HG03025 (cell line): ENCODE data around the gene ABCA9.
"Not testable (repeated sequence)": the region's sequence is repeated elsewhere in the genome, so short reads cannot be mapped to it uniquely, and the experiment has no call there.

ENCODE experiments used
- ATAC-seq: cut with Tn5 transposase; IDR thresholded peaks from one replicate; pipeline ENCODE4 v1.9.1; 2021; ENCODE audit warnings: mild to moderate bottlenecking, moderate library complexity; ENCODE audit not compliant: unreplicated experiment, low FRiP score

The ABCA9 gene

GRCh38 chr17:69042308-69042707, 18.4 kb downstream of the ABCA9 start:
- no peak for ATAC-seq

- ATAC-seq = no peak
Measured at GRCh38 chr17:69031839-69032238, 28.9 kb downstream of the ABCA9 start.

GRCh38 chr17:69030169-69030568, 30.6 kb downstream of the ABCA9 start:
- no peak for ATAC-seq

GRCh38 chr17:69018687-69019086, 42.0 kb downstream of the ABCA9 start:
- ATAC-seq = no peak

- no peak for ATAC-seq
Measured at GRCh38 chr17:69018022-69018615, 42.6 kb downstream of the ABCA9 start.

DNA sequence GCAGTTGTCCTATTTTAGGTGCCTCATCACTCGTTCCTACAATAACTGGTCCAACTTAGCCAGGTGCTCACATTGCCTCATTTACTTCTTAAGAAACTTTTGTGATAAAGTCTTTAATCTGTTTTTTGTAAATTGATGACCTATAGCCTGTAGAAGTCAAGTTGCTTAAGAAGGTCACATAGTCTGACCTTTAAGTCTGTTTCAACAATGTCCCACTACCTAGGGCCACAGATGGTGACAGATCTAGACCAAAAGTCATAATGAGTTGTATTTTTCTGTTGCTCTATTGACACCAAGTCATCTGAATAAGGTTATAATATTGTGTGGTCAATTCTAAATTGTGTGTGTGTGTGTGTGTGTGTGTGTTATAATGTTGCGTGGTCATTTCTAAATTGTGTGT, 45.1 kb downstream of the ABCA9 start:
- ATAC-seq = no peak

GRCh38 chr17:69012895-69013805, 47.6 kb downstream of the ABCA9 start:
- no peak for ATAC-seq

- no peak for ATAC-seq
Measured at GRCh38 chr17:69009930-69010329, 50.8 kb downstream of the ABCA9 start.

DNA sequence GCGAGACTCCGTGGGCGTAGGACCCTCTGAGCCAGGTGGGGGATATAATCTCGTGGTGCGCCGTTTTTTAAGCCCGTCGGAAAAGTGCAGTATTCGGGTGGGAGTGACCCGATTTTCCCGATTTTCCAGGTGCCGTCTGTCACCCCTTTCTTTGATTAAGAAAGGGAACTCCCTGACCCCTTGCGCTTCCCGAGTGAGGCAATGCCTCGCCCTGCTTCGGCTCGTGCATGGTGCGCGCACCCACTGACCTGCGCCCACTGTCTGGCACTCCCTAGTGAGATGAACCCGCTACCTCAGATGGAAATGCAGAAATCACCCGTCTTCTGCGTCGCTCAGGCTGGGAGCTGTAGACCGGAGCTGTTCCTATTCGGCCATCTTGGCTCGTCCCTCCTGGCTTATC, 56.0 kb downstream of the ABCA9 start:
- not testable (repeated sequence) for ATAC-seq

- not testable (repeated sequence) for ATAC-seq
Measured at GRCh38 chr17:68999743-69000142, 61.0 kb downstream of the ABCA9 start.

GRCh38 chr17:68993112-68993511, 67.6 kb downstream of the ABCA9 start:
- no peak for ATAC-seq

- no peak for ATAC-seq
Measured at GRCh38 chr17:68987966-68988365, 72.8 kb downstream of the ABCA9 start.

DNA sequence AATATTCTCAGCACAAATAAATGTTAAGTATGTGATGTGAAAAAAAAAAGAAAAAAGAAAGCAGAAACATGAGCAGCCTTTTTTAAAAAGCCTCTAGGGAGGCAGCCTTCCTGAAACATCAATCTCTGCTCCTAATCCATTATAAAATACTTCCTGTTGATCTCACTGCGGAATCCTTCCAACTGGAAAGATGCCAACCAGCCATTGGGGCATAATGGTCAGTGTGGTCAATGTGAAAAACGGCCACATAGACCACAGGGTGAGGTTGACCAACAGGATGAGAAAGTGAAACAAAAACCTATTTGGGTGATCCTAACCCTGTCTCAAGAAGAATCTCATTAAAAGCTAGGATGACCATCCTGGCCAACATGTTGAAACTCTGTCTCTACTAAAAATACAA, 79.4 kb downstream of the ABCA9 start:
- no peak for ATAC-seq

DNA sequence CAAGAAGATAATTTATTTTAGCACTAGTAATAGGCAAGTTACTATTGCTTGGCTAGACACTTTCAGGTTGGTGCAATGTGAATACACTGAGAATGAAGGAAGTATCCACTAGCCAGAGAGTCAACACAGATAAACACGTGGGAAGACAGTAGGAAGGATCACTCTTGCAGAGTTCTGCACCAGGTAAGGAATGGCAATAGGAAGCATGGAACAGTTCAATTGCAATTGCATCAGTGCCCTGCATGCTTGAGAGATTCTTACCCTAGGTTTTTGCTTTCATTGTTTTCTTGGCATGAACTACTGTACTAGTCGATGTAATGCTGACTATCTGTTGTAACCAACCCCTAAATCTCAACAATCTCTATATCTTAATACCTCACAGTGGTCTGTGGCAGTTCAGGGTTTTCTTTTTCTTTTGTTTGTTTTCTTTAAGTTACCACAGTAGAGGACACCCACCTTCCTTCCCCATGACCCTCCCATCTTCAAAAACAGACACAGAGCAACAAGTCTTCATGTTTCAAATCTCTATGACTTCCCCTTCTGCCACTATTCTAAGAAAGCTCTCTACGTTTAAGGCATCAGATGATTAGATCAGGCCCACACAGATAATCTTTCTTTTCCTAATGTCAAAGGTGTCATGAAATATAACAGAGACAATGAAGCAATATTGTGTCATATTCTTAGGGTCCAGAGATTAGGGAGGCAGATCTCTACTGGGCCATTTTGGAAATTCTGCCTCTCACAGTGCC, 87.5 kb downstream of the ABCA9 start:
- no peak for ATAC-seq

DNA sequence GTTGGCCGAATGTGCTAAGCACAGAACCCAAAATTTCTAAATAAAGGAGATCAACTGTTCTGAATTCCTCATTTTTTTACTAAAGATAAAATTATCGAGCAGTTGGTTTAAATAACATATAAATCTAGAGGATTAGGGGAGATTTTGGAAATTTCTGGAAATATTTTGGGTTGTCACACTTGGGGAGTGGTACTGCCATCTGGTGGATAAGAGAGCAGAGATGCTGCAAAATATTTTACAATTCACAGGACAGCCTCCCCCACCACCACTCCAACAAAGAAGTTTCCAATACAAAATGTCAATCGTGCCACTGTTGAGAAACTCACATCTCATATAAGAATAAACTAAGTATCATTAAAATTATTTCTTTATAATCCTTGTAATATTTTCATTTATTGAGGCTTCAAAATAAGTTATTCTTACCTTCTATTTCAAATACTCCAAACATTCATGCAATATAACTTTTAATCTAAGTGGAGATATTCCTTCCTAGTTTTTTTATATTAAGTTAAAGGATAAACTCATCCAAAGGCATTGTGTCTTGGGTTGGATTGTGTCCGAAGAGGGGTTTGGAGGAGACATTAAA, 88.5 kb downstream of the ABCA9 start:
- ATAC-seq = no peak

GRCh38 chr17:68969101-68969500, 91.6 kb downstream of the ABCA9 start:
- no peak for ATAC-seq

DNA sequence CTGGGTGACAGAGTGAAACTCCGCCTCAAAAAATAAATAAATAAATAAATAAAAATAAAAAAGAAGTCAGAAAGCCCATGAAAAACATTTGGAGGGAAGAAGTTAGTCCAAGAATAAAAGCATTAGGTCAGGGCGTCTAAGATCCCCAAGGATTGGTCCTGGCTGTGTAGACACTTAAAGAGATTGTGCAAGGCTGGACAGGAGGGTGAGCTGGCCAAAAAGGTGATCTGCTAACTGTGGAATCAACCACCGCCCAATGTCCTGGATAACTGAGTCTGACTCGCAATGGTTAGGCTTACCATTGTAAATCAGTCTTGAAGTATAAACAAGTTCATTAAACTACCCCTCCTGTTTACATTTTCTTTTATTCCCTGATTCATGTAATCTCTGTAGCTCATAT, 96.8 kb downstream of the ABCA9 start:
- no peak for ATAC-seq

DNA sequence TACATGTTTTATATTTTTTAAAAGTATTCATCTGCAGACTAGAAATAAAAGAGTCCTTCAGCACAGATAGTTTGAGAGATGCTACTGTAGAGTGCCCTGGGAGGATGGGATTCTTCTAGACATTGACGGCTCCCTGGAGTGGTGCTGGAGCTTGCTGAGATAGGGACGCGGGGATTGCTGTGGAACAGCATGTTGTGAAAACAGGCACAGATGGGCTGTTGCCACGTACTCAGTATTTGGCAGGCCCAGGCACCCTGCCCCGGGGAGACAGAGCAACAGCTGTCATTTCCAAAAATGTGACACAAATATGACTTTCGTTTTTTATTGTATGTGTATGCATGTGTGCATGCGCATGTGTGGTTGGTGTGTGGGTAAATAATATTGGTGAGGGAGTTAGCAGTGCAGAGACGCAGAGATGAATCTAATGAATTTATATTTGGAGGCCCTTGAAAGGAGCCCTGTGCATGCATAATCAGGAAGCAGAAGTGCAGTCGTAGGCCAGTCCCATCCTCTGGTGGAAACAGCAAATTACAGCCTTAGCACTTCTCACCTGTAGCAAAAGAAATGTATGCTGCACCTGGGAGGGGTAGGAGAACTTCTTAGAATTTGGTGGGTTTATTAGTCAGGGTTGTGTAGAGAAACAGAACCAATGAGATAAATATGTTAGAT, 99.4 kb downstream of the ABCA9 start:
- ATAC-seq = no peak

DNA sequence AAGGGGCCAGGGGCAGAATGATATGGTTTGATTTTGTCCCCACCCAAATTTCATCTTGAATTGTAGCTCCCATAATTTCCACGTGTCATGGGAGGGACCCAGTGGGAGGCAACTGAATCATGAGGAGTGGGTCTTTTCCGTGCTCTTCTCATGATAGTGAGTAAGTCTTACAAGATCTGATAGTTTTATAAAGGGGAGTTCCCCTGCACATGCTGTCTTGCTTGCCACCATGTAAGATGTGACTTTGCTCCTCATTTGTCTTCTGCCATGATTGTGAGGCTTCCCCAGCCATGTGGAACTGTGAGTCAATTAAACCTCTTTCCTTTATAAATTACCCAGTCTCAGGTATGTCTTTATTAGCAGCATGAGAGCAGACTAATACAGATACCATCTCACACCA, 101.6 kb downstream of the ABCA9 start:
- not testable (repeated sequence) for ATAC-seq

- no peak for ATAC-seq
Measured at GRCh38 chr17:68957944-68958343, 102.8 kb downstream of the ABCA9 start.
